H9 (cell line): Measurements from ENCODE around the gene PHLDA3. TPM values are rescaled to one million over a fixed set of nuclear protein-coding genes. Genes with fewer than 3 reads are reported as not detected.

Experiments
- DNase-seq: peaks from one replicate; pipeline ENCODE4 v3.0.0-alpha.2; 2017
- H2AFZ ChIP-seq: one replicate; pipeline ENCODE4 v1.6.1; 2013; ENCODE audit warnings: mild to moderate bottlenecking, low read length, control low read depth, moderate library complexity
- H2AK5ac ChIP-seq: 2 replicates; pipeline ENCODE4 v1.6.1; 2013; ENCODE audit warnings: low read length, control low read depth, mixed read lengths; ENCODE audit not compliant: insufficient read length
- H2BK120ac ChIP-seq: one replicate; pipeline ENCODE4 v1.6.1; 2013; ENCODE audit warnings: low read depth, mild to moderate bottlenecking, low read length, control low read depth, inconsistent platforms; ENCODE audit not compliant: poor library complexity, severe bottlenecking
- H2BK12ac ChIP-seq: 2 replicates; pipeline ENCODE4 v1.6.1; 2013; ENCODE audit warnings: low read length, control low read depth, mixed read lengths, low read depth; ENCODE audit not compliant: insufficient read length
- H2BK15ac ChIP-seq: 2 replicates; pipeline ENCODE4 v1.6.1; 2013; ENCODE audit warnings: low read depth, low read length, control low read depth
- H2BK20ac ChIP-seq: one replicate; pipeline ENCODE4 v1.6.1; 2013; ENCODE audit warnings: low read depth, mild to moderate bottlenecking, low read length, control low read depth, inconsistent platforms; ENCODE audit not compliant: poor library complexity, severe bottlenecking
- H2BK5ac ChIP-seq: 2 replicates; pipeline ENCODE4 v1.6.1; 2013; ENCODE audit warnings: low read length, control low read depth, mixed read lengths; ENCODE audit not compliant: insufficient read length
- H3K14ac ChIP-seq: 2 replicates; pipeline ENCODE4 v1.6.1; 2013; ENCODE audit warnings: low read length, control low read depth; ENCODE audit not compliant: insufficient read depth
- H3K18ac ChIP-seq: 2 replicates; pipeline ENCODE4 v1.6.1; 2013; ENCODE audit warnings: low read depth, mild to moderate bottlenecking, mixed read lengths, low read length, control low read depth; ENCODE audit not compliant: insufficient read length
- H3K23ac ChIP-seq: 2 replicates; pipeline ENCODE4 v1.6.1; 2013; ENCODE audit warnings: low read length, control low read depth, mixed read lengths, low read depth; ENCODE audit not compliant: insufficient read length
- H3K23me2 ChIP-seq: 2 replicates; pipeline ENCODE4 v1.6.1; 2013; ENCODE audit warnings: low read depth, mild to moderate bottlenecking, mixed read lengths, low read length, control low read depth; ENCODE audit not compliant: insufficient read length, poor library complexity, severe bottlenecking
- H3K27ac ChIP-seq: 2 replicates; pipeline ENCODE4 v1.5.1; 2013; ENCODE audit warnings: low read length, control low read depth, mixed read lengths, low read depth; ENCODE audit not compliant: insufficient read length
- H3K27me3 ChIP-seq: 2 replicates; pipeline ENCODE4 v1.6.1; 2013; ENCODE audit warnings: low read length, control low read depth, inconsistent platforms; ENCODE audit not compliant: insufficient read depth
- H3K4ac ChIP-seq: 2 replicates; pipeline ENCODE4 v1.6.1; 2013; ENCODE audit warnings: low read depth, mild to moderate bottlenecking, control low read depth, inconsistent platforms, low read length, moderate library complexity
- H3K4me1 ChIP-seq: 2 replicates; pipeline ENCODE4 v1.6.1; 2013; ENCODE audit warnings: low read length, control low read depth, inconsistent platforms; ENCODE audit not compliant: insufficient read depth
- H3K4me2 ChIP-seq: 2 replicates; pipeline ENCODE4 v1.6.1; 2013; ENCODE audit warnings: low read length, control low read depth, mixed read lengths; ENCODE audit not compliant: insufficient read length, insufficient read depth
- H3K56ac ChIP-seq: 2 replicates; pipeline ENCODE4 v1.6.1; 2013; ENCODE audit warnings: low read depth, mild to moderate bottlenecking, mixed read lengths, low read length, control low read depth; ENCODE audit not compliant: insufficient read length
- H3K79me1 ChIP-seq: 2 replicates; pipeline ENCODE4 v1.6.1; 2013; ENCODE audit warnings: low read depth, mild to moderate bottlenecking, moderate library complexity, low read length, control low read depth, inconsistent platforms; ENCODE audit not compliant: insufficient read depth, poor library complexity, severe bottlenecking
- H3K79me2 ChIP-seq: 2 replicates; pipeline ENCODE4 v1.6.1; 2013; ENCODE audit warnings: low read length, control low read depth, inconsistent platforms; ENCODE audit not compliant: insufficient read depth
- H3K9ac ChIP-seq: 2 replicates; pipeline ENCODE4 v1.6.1; 2013; ENCODE audit warnings: low read length, control low read depth, mixed read lengths; ENCODE audit not compliant: insufficient read length; ENCODE audit errors: extremely low read depth
- H3K9me3 ChIP-seq: one replicate; pipeline ENCODE4 v1.6.1; 2013; ENCODE audit warnings: low read depth, low read length, inconsistent platforms; ENCODE audit not compliant: control insufficient read depth
- H3T11ph ChIP-seq: one replicate; pipeline ENCODE4 v1.6.1; 2013; ENCODE audit warnings: mild to moderate bottlenecking, low read length, control low read depth, inconsistent platforms
- H4K20me1 ChIP-seq: one replicate; pipeline ENCODE4 v1.6.1; 2013; ENCODE audit not compliant: control insufficient read depth, insufficient read length, insufficient read depth
- H4K5ac ChIP-seq: 2 replicates; pipeline ENCODE4 v1.6.1; 2013; ENCODE audit warnings: low read depth, mild to moderate bottlenecking, mixed read lengths, low read length, control low read depth; ENCODE audit not compliant: insufficient read length
- H4K8ac ChIP-seq: replicated peaks from 2 replicates; pipeline ENCODE4 v1.6.1; 2013; ENCODE audit warnings: low read length, control low read depth, mixed read lengths, low read depth; ENCODE audit not compliant: insufficient read length
- H4K91ac ChIP-seq: 2 replicates; pipeline ENCODE4 v1.6.1; 2013; ENCODE audit warnings: low read depth, mild to moderate bottlenecking, moderate library complexity, mixed read lengths, low read length, control low read depth; ENCODE audit not compliant: insufficient read length
- H3K27ac Mint-ChIP-seq, 3 experiments: 2 replicates in 2 of 3; 3 replicates in 1 of 3; pipeline ENCODE4 v1.8.0; 2020 to 2021; ENCODE audit warnings: mixed read lengths in 3 of 3, mild to moderate bottlenecking in 1 of 3, moderate library complexity in 1 of 3
- H3K27me3 Mint-ChIP-seq: 2 replicates; pipeline ENCODE4 v1.8.0; 2021; ENCODE audit warnings: low read depth, mild to moderate bottlenecking, moderate library complexity, mixed read lengths
- H3K36me3 Mint-ChIP-seq, 3 experiments: 2 replicates in 2 of 3; 3 replicates in 1 of 3; pipeline ENCODE4 v1.8.0; 2020 to 2021; ENCODE audit warnings: low read depth in 3 of 3, mixed read lengths in 3 of 3; ENCODE audit not compliant: insufficient read depth in 1 of 3
- H3K4me1 Mint-ChIP-seq, 2 experiments: 2 replicates each; pipeline ENCODE4 v1.8.0; 2020; ENCODE audit warnings: mixed read lengths in 2 of 2
- H3K4me3 Mint-ChIP-seq, 2 experiments: 2 replicates in 1 of 2; 3 replicates in 1 of 2; pipeline ENCODE4 v1.8.0; 2020 to 2021; ENCODE audit warnings: mild to moderate bottlenecking in 2 of 2, mixed read lengths in 2 of 2, moderate library complexity in 1 of 2
- H3K9me3 Mint-ChIP-seq, 2 experiments: 2 replicates in 1 of 2; 3 replicates in 1 of 2; pipeline ENCODE4 v1.8.0; 2020; ENCODE audit warnings: mild to moderate bottlenecking in 2 of 2, mixed read lengths in 2 of 2, moderate library complexity in 1 of 2
- CTCF ChIP-seq: fragments of 200-600 bp; sonication (generic); conservative IDR thresholded peaks from 3 replicates; pipeline ENCODE4 v1.8.0; 2021; ENCODE audit warnings: antibody characterized with exemption, mild to moderate bottlenecking
- WGBS: extraction: QIAGEN DNeasy Blood & Tissue Kit; methylation state at CpG from one replicate; pipeline ENCODE4 v1.1.7; 2013; ENCODE audit warnings: missing lambda C conversion rate, low lambda C conversion rate, mixed read lengths; ENCODE audit not compliant: insufficient read length; ENCODE audit errors: extremely low coverage; 5-methylcytosine and 5-hydroxymethylcytosine counted together
- total RNA-seq: library from RNA; stranded (reverse); gene quantifications from 2 replicates; pipeline ENCODE4 v1.2.1, GENCODE V29; 2021

PHLDA3 gene
- total RNA-seq, 1 experiment from 2014 or later: 53.9 TPM

GRCh38 chr1:201506557-201507359, 37.8 kb upstream of the PHLDA3 start, which contains the start of gene CSRP1:
CSRP1 (minus strand) TSS chr1:201507123; CDS start chr1:201496303, 10,820 bp downstream.
- Histone ChIP-seq H2BK15ac (no peak within 1 kb of the TSS; the same call in 1 of the 2 replicates), H2BK20ac (no peak within 1 kb of the TSS), H2AK5ac (no peak within 1 kb of the TSS), H3K79me1 (no peaks in the 10 kb centered on the region), H4K91ac (no peak within 1 kb of the TSS), H3K27me3 (peaks cover 4% of the 10 kb centered on the region; the same call in 1 of the 2 replicates), H2BK12ac (no peak within 1 kb of the TSS), H3K27ac (no peak within 1 kb of the TSS), H3K9me3 (no peaks in the 10 kb centered on the region), H3T11ph (no peak within 1 kb of the TSS), H3K4me2 (peak within 1 kb of the TSS; percentile 52), H4K5ac (no peak within 1 kb of the TSS), H3K23me2 (peaks cover 8% of the 10 kb centered on the region), H2BK120ac (no peak within 1 kb of the TSS), H3K9ac (peak within 1 kb of the TSS; percentile 16), H3K18ac (peak within 1 kb of the TSS; percentile 23), H2AFZ (no peak within 1 kb of the TSS), H3K23ac (no peak within 1 kb of the TSS), H3K79me2 (no peaks in the 10 kb centered on the region), H2BK5ac (no peak within 1 kb of the TSS), H4K8ac (no peak within 1 kb of the TSS), H3K14ac (peak within 1 kb of the TSS; percentile 74), H4K20me1 (no peaks in the 10 kb centered on the region), H3K56ac (no peak within 1 kb of the TSS), H3K4me1 (peaks cover 2% of the 10 kb centered on the region; the same call in 1 of the 2 replicates), H3K4ac (no peak within 1 kb of the TSS; the same call in 1 of the 2 replicates)
- no peaks in the 10 kb centered on the region for H3K36me3 Mint-ChIP-seq
- no peaks in the 10 kb centered on the region for H3K9me3 Mint-ChIP-seq
- H3K27ac Mint-ChIP-seq: peak within 1 kb of the TSS in 2 of 3 experiments; percentile 85 to 91; a peak in 1 of 7 replicates
- no peak for TF ChIP-seq CTCF
- no CpG with 5 or more reads among the region's 71 CpGs for WGBS
- H3K27me3 Mint-ChIP-seq: peaks cover 2% of the 10 kb centered on the region; the same call in 1 of the 2 replicates
- peak; percentile 48 for DNase-seq
- peaks cover 33 to 41% of the 10 kb centered on the region in 2 experiments for H3K4me1 Mint-ChIP-seq
- no peak within 1 kb of the TSS; a peak in 1 of 5 replicates for H3K4me3 Mint-ChIP-seq
